ENCODE data around the gene TMEM200A. TPM values are rescaled to one million over a fixed set of nuclear protein-coding genes. Genes with fewer than 3 reads are reported as not detected.

The TMEM200A gene
- polyA plus RNA-seq, 3 donors = 0.67 to 1.8 (median 0.74) TPM

DNA sequence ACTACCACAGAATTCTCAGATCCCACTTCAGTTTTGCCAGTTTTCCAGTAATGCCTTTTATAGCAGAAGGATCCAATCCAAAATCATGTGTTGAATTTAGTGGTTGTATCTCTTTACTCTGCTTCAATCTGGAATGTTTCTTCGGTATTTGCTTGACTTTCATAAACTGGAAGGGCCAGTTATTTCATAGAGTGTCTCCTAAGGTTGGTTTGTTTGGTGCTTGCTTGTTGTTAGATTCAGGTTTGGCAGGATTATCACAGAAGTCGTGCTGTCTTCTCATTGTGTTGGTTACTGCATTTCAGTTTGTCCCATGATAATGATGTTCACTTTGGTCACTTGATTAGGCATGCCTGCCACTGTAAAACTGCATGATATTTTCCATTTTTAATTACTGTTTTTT, 45.7 kb downstream of the TMEM200A start:
- 71 to 87% (median 86%) methylated on average over 2 of the region's 2 CpGs for WGBS, 3 donors
- no peak overlapping the region for H3K27ac ChIP-seq (ENCODE audit: low read depth, low read length)

DNA sequence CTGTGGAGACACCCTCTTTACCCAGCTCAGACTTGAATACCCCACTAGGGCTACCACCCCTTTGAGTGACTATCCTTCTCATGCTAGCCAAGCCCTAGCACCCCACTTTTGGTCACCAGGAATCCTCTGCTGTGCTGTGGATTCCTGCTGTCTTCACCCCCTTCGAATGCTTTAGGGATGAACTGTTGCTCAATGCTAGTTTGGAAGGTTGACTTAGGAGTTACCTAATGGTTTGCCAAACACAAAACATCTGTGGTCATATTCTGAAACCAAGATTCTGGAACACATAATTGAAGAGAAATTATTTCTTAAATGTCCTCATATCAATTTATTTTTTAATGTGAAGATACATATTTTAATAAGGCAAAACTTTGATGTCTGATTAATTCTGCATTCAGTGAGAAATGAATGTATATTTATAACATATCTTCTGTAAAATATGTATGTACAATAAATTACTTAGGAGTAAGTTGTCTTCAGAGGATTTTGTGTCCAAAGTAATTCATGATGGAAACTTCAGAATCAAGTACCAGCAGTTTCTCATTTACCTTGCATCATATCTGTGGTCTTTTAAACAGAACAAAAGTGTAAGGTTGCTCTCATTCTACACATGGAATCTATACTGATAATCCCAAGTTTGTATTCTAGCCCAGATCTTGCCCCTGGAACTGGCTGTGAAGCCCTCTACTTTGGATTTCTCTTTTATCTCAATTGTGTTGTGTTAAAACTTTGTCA, 46.9 kb downstream of the TMEM200A start:
- H3K27ac ChIP-seq (ENCODE audit: low read depth, low read length) = no peak overlapping the region
- 57 to 59% (median 59%) methylated on average over 1 of the region's 1 CpG for WGBS, 3 donors

DNA sequence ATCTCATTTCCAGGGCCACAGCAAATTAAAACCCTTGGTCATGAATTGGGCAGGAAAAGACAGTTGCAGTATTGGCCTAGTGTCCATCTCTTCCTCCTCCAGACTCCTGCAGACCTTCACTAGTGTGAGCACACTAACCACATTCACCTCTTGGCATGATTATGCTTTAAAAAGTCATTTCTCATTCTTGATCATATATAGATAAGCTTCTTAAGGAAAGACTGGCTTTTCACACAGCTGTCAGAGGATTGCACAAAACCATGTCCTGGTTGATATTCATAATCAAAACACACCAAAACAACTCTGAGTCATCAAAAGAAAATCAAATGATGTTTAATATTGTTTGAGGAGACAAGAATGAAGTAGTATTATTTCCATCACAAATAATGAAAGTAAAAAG, 52.1 kb downstream of the TMEM200A start:
- no peak overlapping the region for H3K27ac ChIP-seq (ENCODE audit: low read depth, low read length)

DNA sequence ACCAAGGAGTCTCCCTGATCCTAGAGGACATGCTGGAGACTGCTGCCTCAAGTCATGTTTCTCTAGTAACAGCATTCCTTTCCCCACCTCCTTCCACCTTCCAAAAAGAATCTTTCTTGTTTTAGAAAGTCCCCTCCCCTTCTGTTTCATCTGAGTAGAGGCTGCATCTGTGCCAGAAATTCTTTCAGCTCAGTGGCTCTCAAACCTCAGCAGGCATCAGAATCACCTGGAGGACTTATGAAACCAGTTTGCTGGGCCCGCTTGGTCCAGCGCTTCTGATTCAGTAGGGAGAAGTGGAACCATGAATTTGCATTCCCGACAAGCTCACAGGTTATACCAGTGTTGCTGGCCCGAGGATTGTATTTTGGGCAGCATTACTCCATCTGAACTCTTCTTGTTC, 55.1 kb downstream of the TMEM200A start:
- no peak overlapping the region for H3K27ac ChIP-seq (ENCODE audit: low read depth, low read length)

DNA sequence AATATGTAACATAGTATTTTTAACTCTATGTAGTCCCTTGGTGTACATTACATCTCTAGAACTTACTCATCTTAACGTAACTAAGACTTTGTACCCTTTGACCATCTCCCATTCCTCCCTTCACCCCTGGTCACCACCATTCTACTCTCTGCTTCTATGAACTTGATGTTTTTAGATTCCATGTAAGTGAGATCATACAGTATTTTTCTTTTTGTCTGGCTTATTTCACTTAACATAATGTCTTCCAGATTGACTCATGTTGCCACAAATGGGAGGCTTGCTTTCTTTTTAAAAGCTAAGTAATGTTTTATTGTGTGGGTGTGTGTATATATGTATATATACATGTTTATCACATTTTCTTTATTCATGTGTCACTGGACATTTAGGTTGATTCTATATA, 55.8 kb downstream of the TMEM200A start:
- no peak overlapping the region for H3K27ac ChIP-seq (ENCODE audit: low read depth, low read length)
- 66 to 86% (median 81%) methylated on average over 1 of the region's 1 CpG for WGBS, 3 donors

More for the DNA sequence above, 55.1 kb downstream of the TMEM200A start:
- 83 to 94% (median 90%) methylated on average over 4 of the region's 4 CpGs for WGBS, 3 donors

DNA sequence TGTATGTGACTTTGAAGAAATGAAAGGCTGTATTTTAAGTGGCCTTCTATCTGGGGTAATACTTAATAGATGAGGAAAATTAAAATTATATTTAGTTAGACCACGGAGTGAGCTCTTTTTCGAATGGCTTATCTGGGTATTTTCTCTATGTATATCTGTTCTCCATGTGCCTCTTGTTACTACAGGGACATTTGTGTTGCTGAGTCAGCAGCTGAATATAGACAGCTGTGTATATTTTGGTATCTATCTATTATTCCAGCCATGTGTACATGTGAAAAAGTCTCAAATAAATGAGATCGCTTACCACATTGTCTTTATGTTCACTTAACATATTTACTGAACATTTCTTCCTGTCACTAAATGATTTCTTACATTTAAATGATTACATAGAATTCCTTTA, 57.2 kb downstream of the TMEM200A start:
- H3K27ac ChIP-seq (ENCODE audit: low read depth, low read length) = no peak overlapping the region
- WGBS, 3 donors = 67 to 86% (median 82%) methylated on average over 3 of the region's 3 CpGs

DNA sequence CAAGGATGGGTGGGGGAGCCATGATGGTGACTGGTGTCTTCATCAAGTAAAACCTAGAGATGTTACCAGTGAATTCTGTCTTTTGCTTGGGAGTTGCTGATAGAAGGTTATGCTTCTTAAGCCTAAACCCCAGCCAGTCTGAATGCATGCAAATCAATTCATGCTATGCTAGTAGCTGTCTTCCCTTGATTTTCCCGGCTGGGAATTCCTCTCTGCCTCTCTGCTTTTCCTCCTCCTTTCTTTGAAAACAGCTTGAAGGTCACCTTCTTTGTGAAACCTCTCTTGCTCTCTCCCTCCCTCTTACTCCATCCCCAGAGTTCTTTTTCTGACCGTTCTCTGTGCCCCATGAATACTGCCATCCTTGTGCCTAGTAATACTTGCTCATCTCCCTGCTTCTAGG, 58.9 kb downstream of the TMEM200A start:
- 44 to 77% (median 74%) methylated on average over 2 of the region's 2 CpGs for WGBS, 3 donors
- no peak overlapping the region for H3K27ac ChIP-seq (ENCODE audit: low read depth, low read length)

DNA sequence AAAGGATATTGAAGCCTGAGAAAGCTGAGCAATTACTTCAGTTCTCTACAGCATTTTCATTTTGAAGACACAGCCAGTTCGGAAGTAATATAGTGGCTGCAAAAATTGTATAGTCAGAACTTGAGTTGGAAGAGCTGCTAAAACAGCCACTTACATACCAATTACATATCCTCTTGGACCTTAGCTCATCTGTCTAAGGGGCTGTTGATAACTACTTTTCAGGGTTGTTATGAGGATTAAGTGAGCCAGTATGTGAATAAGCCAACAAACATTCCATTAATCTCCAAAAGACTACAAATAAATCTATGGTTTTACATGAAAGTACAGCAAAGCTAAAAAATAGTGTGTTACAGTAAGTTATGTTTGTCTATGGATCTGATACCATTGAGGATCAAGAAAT, 59.7 kb downstream of the TMEM200A start:
- WGBS, 3 donors = 78 to 84% (median 84%) methylated on average over 1 of the region's 1 CpG
- H3K27ac ChIP-seq (ENCODE audit: low read depth, low read length) = no peak overlapping the region

DNA sequence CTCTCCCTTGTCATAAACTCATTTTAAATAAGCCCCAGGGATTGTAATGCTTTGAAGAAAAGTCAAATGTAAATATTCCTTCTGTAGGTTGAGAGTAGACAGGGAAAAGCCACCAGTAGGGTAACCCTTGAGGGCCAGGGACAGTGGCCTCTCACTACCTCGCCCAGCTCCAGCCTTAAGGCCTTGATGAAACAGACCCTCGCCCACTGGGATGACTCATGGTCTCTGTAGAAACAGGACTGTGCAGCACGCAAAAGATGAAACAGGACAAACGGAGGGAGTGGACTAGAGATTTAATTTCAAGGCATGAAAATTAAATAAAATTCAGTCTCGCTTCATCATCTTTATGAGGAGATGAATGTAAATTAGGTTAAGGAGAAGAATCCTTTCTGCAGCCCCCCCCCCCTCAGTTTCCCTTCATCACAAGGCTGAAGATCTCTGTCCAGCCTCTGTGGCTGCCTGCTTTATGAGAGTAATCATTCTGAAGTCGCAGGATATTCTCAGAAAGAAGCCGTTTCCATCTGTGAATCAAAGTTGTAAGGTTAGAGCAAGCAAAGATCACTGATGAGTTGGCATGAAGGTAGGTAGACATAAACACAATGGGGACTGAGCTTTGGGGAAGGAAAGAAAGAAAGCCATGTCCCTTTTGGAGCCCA, 60.4 kb downstream of the TMEM200A start:
- H3K27ac ChIP-seq (ENCODE audit: low read depth, low read length) = no peak overlapping the region
- 71 to 89% (median 81%) methylated on average over 7 of the region's 7 CpGs for WGBS, 3 donors

DNA sequence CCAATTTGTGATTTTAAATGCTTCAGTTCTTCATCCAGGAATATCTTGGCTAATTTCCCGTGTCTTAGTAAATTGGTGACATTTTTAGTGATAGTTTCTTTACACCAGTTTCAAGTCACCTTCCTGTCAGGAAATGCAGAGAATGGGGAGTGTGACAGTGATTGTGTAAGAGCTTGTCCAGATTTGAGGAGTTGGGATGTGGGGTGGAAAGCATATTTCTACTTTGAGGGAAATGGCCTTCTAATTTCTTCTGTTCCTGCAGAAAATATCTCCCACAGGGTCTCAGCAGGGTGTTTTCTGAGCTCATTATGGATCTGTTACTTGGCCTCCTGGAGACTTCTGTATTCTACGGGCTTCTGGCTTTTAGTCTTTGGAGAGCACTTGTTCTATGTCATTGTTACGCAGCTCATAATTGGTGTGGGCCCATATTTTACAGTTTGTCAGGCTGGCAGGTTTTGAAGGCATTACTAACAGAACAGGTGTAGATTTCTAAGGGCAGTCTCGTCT, 65.6 kb downstream of the TMEM200A start:
- no peak overlapping the region for H3K27ac ChIP-seq (ENCODE audit: low read depth, low read length)
- WGBS, 3 donors = 50 to 77% (median 63%) methylated on average over 4 of the region's 4 CpGs

DNA sequence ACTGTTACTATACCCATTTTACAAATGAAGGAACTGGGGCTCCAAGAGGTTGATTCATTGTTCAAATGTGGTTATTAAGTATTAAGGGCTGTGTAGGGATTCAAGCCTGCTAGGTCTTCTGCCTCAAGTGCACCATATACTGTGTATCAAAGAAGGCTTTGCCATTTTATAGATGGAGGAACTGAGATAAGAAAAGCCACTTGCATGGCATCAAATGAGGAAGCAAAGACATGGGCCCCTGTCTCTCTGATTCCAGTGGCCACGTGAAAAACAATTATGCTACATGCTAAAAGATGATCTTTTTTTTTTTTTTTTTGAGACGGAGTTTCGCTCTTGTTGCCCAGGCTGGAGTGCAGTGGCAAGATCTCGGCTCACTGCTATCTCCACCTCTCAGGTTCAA, 67.0 kb downstream of the TMEM200A start:
- no peak overlapping the region for H3K27ac ChIP-seq (ENCODE audit: low read depth, low read length)
- WGBS, 3 donors = 76 to 97% (median 86%) methylated on average over 4 of the region's 4 CpGs

DNA sequence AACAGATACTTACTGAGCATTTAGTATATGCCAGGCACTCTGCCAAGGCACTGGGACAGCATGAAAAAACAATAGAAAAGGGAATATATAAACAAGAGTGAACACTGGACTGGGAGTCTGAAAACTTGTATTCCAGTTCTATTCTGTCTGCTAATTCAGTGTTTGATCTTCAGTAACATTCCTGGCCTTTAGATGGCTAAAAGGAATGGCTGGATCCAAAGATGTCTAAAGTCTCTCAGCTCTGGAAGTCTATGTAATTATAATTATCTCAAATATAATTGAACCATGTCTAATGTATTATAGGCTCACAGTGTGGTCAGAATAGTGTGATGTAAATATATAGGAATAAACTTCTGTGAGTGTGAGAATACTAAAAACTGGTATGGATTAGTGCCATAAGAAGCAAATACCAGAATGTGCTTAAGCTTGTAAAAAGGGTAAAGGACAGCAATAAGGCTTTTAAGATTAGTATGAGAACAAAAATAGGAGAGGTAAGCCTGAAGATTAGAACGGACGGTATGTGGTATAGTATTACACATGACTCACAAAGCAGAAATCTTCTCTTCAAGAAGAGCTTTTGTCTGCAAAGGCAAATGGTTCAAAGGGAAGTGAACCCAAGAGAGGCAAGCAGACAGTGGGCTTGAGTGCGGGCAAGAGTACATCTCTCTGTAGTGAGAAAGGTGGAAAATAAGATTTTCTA, 68.5 kb downstream of the TMEM200A start:
- 68 to 96% (median 85%) methylated on average over 3 of the region's 3 CpGs for WGBS, 3 donors
- no peak overlapping the region for H3K27ac ChIP-seq (ENCODE audit: low read depth, low read length)

DNA sequence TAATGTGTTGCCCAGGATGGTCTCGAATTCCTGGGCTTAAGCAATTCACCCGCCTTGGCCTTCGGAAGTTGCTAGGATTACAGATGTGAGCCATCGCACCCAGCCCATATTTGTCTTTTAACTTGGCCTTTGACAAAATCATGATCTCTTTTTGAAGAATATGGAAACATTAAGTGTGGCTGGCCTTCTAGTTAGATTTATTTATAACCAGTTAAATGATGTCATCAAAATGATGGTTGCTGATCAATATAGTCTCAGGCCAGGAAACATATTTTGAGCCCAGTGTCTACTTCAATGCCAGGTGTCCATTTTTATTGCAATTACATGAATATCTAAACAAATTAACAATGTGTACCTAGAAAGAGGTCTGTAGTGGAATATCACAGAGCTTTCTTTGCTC, 69.4 kb downstream of the TMEM200A start:
- WGBS, 3 donors = 78 to 95% (median 94%) methylated on average over 4 of the region's 4 CpGs
- no peak overlapping the region for H3K27ac ChIP-seq (ENCODE audit: low read depth, low read length)

DNA sequence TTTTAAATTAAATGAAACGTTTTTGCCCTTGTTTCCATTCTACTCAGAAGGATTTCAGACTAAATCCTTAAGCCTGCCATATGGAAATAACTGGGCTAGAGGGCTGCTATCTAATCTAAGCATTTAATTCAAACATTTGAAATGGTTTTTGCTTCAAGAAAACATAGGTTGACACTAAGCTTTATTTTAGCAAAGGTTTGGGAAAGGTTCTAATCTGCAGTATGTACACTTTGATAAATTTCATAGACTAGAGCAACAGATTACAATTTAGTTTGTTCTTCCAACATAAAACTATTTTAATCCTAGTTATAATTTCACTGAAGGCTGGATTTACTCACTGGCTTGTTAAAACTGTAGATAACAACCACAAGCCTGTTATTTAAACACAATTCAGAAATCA, 72.1 kb downstream of the TMEM200A start:
- no peak overlapping the region for H3K27ac ChIP-seq (ENCODE audit: low read depth, low read length)
- WGBS, 3 donors = 13 to 42% (median 13%) methylated on average over 1 of the region's 1 CpG

DNA sequence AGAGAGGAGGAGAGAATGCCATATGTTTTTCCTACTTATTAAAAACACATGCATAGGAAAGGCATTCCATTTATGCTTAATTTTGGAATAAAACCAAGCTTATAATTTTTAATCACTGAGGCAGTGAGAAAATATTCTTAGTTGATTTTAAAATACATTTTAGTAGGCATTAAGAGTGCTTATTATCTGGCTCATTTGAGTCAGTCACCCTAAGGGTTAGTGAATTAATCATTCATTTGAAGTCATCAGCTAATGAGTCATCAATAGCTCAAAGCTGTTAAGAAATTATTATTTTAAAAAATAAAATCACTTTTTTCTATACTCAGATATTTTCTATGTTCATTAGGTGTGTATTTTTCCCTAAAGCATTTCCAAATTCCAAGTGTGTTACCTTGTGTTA, 81.6 kb downstream of the TMEM200A start:
- H3K27ac ChIP-seq (ENCODE audit: low read depth, low read length) = no peak overlapping the region

DNA sequence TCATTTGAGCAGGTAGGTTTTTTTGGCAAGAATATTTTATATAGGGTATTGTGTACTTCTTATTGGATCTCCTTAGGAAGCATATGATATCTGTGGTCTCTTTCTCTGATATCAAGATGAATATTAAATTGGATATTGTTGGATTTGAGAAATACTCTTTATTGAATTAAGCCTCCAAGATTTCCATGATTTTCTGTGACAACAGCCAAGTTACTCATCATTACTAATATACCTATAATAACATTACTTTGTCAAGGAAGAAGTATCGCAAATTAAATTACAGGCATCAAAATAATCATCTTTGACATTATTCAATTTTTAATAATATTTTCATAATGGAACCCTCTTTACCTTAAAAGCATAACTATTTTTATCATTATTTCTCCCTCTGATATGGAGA, 86.5 kb downstream of the TMEM200A start:
- 93 to 97% (median 95%) methylated on average over 1 of the region's 1 CpG for WGBS, 3 donors
- no peak overlapping the region for H3K27ac ChIP-seq (ENCODE audit: low read depth, low read length)

DNA sequence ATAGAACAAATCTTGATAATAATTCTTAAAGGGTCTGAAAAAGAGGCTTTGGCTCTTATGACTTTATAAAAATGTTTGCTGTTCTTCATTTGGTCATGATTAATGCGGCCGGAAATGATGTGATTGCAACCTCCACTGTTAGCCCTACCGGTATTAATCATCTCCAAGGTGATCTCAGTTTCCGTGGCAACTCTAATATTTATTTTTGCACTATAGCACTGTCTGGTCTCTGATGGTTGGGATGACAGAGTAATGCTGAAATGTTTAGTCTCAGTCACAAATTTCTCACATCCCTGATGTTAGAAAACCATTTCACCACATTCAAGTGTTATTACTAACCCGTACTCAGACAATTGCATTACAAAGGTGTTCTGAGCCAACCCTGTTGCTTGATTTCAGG, 87.4 kb downstream of the TMEM200A start:
- no peak overlapping the region for H3K27ac ChIP-seq (ENCODE audit: low read depth, low read length)
- WGBS, 3 donors = 41 to 77% (median 71%) methylated on average over 5 of the region's 5 CpGs

DNA sequence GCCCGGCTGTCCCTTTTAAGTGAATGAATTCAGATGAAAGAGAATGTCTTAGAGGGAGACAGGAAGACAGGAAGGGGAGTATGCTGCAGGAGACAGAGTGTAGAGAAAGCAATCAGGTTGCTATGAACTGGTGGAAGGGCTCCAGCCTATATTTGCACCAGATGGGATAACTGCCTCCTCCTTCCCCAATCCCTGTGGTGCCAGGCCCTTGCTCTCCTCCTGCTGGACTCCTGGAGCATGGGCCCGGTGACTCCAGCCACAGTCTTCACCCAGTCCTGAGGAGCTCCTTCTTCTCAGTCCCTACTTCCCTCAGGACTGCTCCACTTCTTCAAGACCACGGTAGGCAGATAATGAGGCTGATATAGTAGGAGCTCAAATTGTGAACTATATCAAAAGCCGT, 91.8 kb downstream of the TMEM200A start:
- WGBS, 3 donors = 73 to 88% (median 84%) methylated on average over 4 of the region's 4 CpGs

DNA sequence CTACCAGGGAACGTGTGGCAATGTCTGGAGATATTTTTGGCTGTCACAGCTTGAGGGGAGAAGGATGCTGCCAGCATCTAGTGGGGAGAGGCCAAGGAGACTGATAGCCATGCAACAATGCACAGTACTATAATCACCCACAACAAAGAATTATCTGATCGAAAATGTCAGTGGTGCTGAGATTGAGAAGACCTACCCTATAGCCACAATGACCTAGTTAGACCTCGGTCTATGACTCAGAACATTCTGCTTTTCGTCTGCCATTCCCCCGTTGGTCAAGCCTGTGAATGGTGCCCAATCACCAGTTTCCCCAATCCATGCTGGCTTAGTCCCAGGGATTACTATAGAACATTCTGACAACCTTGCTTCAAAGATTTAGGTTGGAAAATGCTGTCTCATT, 93.5 kb downstream of the TMEM200A start:
- no peak overlapping the region for H3K27ac ChIP-seq (ENCODE audit: low read depth, low read length)
- WGBS, 3 donors = 77 to 88% (median 82%) methylated on average over 5 of the region's 5 CpGs

More for the DNA sequence above, 91.8 kb downstream of the TMEM200A start:
- no peak overlapping the region for H3K27ac ChIP-seq (ENCODE audit: low read depth, low read length)

Data from adipose tissue (tissue), 3 donors.